Body of pancreas (tissue), 4 donors: ENCODE results near the gene ERAL1. TPM values are rescaled to one million over a fixed set of nuclear protein-coding genes. Genes with fewer than 3 reads are reported as not detected.
"Not testable (repeated sequence)": the region's sequence is repeated elsewhere in the genome, so short reads cannot be mapped to it uniquely, and the experiment has no call there.

Experiments used
- ATAC-seq: fragments of 150-250 bp; one replicate; pipeline ENCODE4 v1.9.1; 2016
- DNase-seq, 4 donors: peaks; one replicate each; pipeline ENCODE4 v3.0.0-alpha.2; 2019
- H3K27ac ChIP-seq, 4 donors: fragments of 200-600 bp; sonication (generic); 1 replicate in 3 of 4; 2 replicates in 1 of 4; pipeline versions ENCODE4 v1.5.1 to v1.6.1; 2016 to 2019; ENCODE audit warnings: mild to moderate bottlenecking in 1 of 4, mixed read lengths in 1 of 4, moderate library complexity in 1 of 4
- H3K27me3 ChIP-seq, 2 donors: fragments of 200-600 bp; sonication (generic); one replicate each; pipeline ENCODE4 v1.6.0; 2016; ENCODE audit warnings: mild to moderate bottlenecking in 1 of 2
- H3K36me3 ChIP-seq, 2 donors: fragments of 200-600 bp; sonication (generic); replicated peaks in 1 of 2; 2 replicates each; pipeline ENCODE4 v1.5.1; 2016; ENCODE audit warnings: low read depth in 2 of 2; ENCODE audit not compliant: insufficient read depth in 1 of 2
- H3K4me1 ChIP-seq: fragments of 200-600 bp; sonication (generic); one replicate; pipeline ENCODE4 v1.6.0; 2016
- H3K4me3 ChIP-seq, 2 donors: fragments of 200-600 bp; sonication (generic); 1 replicate in 1 of 2; 2 replicates in 1 of 2; pipeline ENCODE4 v1.5.1; 2016 to 2019
- H3K9me3 ChIP-seq, 3 donors: fragments of 200-600 bp; sonication (generic); 1 replicate in 2 of 3; 2 replicates in 1 of 3; pipeline ENCODE4 v1.5.1; 2016
- POLR2A ChIP-seq, 3 donors: fragments of 450-650 bp; IDR thresholded peaks; one replicate each; pipeline ENCODE4 v1.6.1; 2016; ENCODE audit warnings: antibody characterized with exemption in 3 of 3, mild to moderate bottlenecking in 2 of 3
- WGBS, 2 donors: methylation state at CpG; one replicate each; pipeline ENCODE4 v1.1.5; 2017; 5-methylcytosine and 5-hydroxymethylcytosine counted together
- intact Hi-C: fragments of 100-400 bp; cut with DNase I; formaldehyde crosslinking; loops from one replicate; pipeline ENCODE4 v1.15.1; 2023
- total RNA-seq, 2 donors: library from RNA; depleted of rRNA; stranded (reverse); fragments of >200 nt; gene quantifications; one replicate each; pipeline ENCODE4 v1.1.0, GENCODE V29; 2016
- TF ChIP-seq, protein P1 (sequence below), 7 experiments: fragments of 450-650 bp in 4 of 7; fragments of 200-600 bp in 3 of 7; sonication (generic) in 3 of 7; IDR thresholded peaks; one replicate each; pipeline ENCODE4 v1.5.1; 2016 to 2019; ENCODE audit warnings: antibody characterized with exemption in 7 of 7

Gene ERAL1
- total RNA-seq, 2 donors from 2014 or later: 13.0 to 49.4 TPM

DNA sequence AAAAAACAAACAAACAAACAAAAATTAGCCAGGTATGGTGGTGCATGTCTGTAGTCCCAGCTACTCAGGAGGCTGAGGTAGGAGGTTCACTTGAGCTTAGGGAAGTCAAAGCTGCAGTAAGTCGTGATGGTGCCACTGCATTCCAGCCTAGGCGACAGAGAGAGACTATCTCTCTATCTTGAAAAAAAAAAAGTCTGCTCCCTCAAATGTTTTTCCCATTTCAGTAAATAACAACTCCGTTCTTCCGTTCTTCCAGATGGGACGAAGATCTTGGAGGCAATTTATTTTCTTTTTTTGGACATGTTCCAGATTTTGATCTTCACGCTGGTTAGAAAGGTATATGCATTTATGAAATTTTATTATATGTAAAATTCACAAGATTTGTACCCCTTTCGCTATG is 19.0 kb downstream of the ERAL1 start:
- DNase-seq (no peak), ATAC-seq (no peak)
- WGBS, 2 donors: 82 to 85% methylated on average over 7 of the region's 7 CpGs
- Histone ChIP-seq H3K9me3 (no peaks in the 10 kb centered on the region), H3K4me3 (no peak overlapping the region), H3K27ac (no peak overlapping the region), H3K36me3 (no peaks in the 10 kb centered on the region), H3K27me3 (no peaks in the 10 kb centered on the region), H3K4me1 (no peaks in the 10 kb centered on the region)
- intact Hi-C loops: no loop called here
- no peak for TF ChIP-seq POLR2A (IDR thresholded peaks at IDR 0.05)
- TF ChIP-seq, protein P1, sequence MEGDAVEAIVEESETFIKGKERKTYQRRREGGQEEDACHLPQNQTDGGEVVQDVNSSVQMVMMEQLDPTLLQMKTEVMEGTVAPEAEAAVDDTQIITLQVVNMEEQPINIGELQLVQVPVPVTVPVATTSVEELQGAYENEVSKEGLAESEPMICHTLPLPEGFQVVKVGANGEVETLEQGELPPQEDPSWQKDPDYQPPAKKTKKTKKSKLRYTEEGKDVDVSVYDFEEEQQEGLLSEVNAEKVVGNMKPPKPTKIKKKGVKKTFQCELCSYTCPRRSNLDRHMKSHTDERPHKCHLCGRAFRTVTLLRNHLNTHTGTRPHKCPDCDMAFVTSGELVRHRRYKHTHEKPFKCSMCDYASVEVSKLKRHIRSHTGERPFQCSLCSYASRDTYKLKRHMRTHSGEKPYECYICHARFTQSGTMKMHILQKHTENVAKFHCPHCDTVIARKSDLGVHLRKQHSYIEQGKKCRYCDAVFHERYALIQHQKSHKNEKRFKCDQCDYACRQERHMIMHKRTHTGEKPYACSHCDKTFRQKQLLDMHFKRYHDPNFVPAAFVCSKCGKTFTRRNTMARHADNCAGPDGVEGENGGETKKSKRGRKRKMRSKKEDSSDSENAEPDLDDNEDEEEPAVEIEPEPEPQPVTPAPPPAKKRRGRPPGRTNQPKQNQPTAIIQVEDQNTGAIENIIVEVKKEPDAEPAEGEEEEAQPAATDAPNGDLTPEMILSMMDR (IDR thresholded peaks at IDR 0.05): no peak

DNA sequence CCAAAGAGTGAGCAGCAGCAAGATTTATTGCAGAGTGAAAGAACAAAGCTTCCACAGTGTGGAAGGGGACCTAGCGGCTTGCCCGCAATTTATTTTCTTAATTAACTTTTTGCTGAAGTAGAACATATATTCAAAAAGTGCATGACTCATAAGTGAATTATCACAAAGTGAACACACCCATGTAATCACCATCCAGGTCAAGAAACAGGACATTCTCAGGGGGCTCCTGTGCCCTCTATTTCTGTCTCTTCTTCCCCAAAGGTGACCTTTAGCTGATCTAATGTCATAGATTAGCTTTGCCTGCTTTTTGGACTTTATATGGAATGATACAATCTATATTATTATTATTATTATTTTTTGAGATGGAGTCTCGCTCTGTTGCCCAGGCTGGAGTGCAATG is 19.9 kb downstream of the ERAL1 start:
- TF ChIP-seq POLR2A (IDR thresholded peaks at IDR 0.05): no peak
- TF ChIP-seq, protein P1 (IDR thresholded peaks at IDR 0.05): no peak
- no peak for ATAC-seq

DNA sequence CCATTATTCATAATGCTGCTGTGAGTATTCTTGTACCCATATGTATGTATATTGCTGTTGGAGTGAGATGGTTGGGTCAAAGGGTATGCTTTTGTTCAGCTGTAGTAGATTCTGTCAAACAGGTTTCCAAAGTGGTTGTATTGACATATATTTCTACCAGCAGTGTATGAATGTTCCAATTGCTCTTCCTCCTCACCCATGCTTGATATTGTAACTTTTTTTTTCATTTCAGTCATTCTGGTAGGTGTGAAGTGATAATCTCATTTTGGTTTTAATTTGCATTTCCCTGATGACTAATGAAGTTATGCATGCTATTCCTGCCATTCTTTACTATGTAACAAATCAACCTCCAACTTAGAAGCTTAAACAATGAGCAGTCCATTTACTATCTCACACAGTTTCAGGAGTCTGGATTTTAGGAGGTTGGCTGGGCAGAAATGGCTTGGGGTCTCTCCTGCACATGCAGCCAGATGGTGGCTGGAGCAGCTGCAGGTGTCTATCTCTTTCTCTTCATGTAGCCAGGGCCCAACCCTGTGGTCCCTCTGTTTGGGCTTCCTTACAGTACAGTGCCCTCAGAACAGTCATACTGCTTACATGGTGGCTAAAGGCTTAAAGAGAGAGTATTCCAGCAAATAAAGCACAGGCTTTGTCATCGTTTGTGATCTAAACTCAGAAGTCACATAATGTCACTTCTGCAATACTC is 21.2 kb downstream of the ERAL1 start:
- no peaks in the 10 kb centered on the region for H3K4me1 ChIP-seq
- H3K4me3 ChIP-seq: no peak overlapping the region
- ATAC-seq: no peak
- H3K27me3 ChIP-seq: no peaks in the 10 kb centered on the region
- WGBS, 2 donors: 13 to 26% methylated on average over 1 of the region's 1 CpG
- intact Hi-C loops: no loop called here
- H3K9me3 ChIP-seq: no peaks in the 10 kb centered on the region
- TF ChIP-seq, protein P1 (IDR thresholded peaks at IDR 0.05): no peak
- no peak for TF ChIP-seq POLR2A (IDR thresholded peaks at IDR 0.05)
- DNase-seq: no peak
- H3K36me3 ChIP-seq: peaks cover 2 to 7% of the 10 kb centered on the region in 2 donors
- no peak overlapping the region for H3K27ac ChIP-seq

More for the DNA sequence above, 19.9 kb downstream of the ERAL1 start:
- Histone ChIP-seq H3K4me3 (no peak overlapping the region), H3K4me1 (no peaks in the 10 kb centered on the region), H3K36me3 (peaks cover 0 to under 1% of the 10 kb centered on the region in 2 donors), H3K9me3 (no peaks in the 10 kb centered on the region), H3K27ac (no peak overlapping the region), H3K27me3 (no peaks in the 10 kb centered on the region)
- 69 to 77% methylated on average over 3 of the region's 3 CpGs for WGBS, 2 donors
- intact Hi-C loops: no loop called here
- DNase-seq: no peak

DNA sequence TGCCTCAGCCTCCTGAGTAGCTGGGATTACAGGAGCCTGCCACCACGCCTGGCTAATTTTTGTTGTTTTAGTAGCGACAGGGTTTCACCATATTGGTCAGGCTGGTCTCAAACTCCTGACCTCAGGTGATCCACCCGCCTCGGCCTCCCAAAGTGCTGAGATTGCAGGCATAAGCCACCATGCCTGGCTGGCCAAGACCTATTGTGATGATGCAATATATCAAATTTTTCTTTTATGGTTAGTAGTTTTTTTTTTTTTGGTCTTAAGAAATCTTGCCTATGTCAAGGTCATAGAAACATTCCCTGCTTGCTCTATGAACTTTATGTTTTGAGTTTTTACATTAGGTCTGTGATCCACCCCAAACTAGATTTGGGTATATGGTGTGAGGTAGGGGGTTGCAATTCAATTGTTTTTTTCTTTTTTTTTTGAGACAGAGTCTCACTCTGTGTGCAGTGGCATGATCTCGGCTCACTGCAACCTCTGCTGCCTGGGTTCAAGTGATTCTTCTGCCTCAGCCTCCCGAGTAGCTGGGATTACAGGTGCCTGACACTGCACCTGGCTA is 22.4 kb downstream of the ERAL1 start:
- H3K9me3 ChIP-seq, H3K27me3 ChIP-seq, H3K4me1 ChIP-seq, DNase-seq, intact Hi-C loops, ATAC-seq, H3K27ac ChIP-seq, H3K4me3 ChIP-seq: not testable (repeated sequence)
- WGBS, 2 donors: 91 to 92% methylated on average over 6 of the region's 6 CpGs
- H3K36me3 ChIP-seq: peaks cover 11 to 18% of the 10 kb centered on the region in 2 donors

DNA sequence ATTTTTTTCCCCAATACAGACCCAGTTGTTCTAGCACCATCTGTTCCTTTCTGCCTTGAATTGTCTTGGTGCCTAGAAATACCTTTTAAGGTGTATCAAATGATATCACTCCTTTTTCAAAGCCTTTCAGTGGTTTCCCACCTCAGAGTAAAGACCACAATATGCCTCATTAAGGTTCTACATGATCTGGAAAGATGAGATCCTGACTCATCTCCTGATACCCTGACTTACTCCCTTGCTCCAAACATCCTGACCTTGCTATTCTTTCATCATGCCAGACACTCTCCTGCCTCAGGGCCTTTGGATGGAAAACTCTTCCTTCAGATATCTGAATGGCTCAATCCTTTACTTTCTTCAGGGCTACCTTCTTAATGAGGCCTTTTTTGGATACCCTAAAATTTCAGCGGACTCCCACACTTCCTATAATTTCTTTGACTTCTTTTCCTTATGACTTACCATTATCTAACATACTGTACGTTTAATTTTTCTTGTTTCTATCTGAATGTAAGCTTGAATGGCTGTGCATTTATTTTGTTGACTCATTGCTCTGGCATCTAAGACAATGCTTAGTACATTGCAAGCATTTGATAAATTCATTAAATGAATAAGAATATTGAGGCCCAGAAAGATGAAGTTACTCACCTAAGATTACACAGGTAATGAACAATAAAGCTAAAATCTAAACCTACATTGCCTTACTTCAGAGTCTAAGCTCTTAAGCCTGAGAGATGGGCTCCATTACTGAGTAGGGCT is 23.5 kb downstream of the ERAL1 start:
- intact Hi-C loops: no loop called here
- WGBS, 2 donors: 87 to 88% methylated on average over 2 of the region's 2 CpGs
- no peaks in the 10 kb centered on the region for H3K4me1 ChIP-seq
- no peak for DNase-seq
- peaks cover 11 to 22% of the 10 kb centered on the region in 2 donors for H3K36me3 ChIP-seq
- H3K27me3 ChIP-seq: no peaks in the 10 kb centered on the region
- H3K27ac ChIP-seq: no peak overlapping the region
- H3K4me3 ChIP-seq: no peak overlapping the region
- ATAC-seq: no peak
- H3K9me3 ChIP-seq: no peaks in the 10 kb centered on the region
- TF ChIP-seq, protein P1 (IDR thresholded peaks at IDR 0.05): no peak
- TF ChIP-seq POLR2A (IDR thresholded peaks at IDR 0.05): no peak
